GM21786 (cell line): Measurements from ENCODE around the gene ZNF384.

Experiments used
- ATAC-seq: cut with Tn5 transposase; IDR thresholded peaks from one replicate; pipeline ENCODE4 v1.9.1; 2021; ENCODE audit not compliant: unreplicated experiment

Gene ZNF384

DNA sequence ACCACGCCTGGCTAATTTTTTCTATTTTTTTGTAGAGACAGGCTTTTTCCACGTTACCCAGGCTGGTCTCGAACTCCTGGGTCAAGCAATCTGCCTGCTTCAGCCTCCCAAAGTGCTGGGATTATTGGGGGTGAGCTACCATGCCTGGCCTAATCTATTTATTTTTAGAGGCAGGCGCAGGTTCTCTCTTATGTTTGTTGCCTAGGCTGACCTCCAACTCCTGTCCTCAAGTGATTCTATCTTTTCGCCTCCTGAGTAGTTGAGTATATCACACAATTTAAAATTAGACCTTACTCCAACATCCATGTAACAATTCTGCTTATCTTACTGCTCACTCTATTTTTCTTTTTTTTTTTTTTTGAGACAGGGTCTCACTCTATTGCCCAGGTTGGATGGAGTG, 35.2 kb downstream of the ZNF384 start:
- ATAC-seq, result no peak

DNA sequence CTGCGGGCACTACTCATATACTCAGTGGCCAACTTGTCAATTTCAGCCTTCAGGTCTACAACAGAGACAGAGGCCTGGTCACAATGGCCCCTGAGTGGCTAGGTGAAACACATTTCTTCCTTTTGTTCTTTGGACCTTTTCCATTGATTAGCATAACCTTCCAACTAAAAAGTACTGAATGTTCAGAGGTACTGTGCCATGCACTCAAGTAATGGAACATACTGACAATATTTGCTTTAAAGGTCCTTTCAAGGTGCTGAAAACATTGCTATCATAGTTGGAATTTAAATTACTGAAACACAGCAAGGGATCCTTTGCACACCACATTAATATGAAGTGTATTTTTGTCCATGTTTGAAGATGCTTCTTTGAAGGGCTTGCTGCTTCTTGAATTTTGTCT, 35.8 kb downstream of the ZNF384 start:
- ATAC-seq, result no peak

DNA sequence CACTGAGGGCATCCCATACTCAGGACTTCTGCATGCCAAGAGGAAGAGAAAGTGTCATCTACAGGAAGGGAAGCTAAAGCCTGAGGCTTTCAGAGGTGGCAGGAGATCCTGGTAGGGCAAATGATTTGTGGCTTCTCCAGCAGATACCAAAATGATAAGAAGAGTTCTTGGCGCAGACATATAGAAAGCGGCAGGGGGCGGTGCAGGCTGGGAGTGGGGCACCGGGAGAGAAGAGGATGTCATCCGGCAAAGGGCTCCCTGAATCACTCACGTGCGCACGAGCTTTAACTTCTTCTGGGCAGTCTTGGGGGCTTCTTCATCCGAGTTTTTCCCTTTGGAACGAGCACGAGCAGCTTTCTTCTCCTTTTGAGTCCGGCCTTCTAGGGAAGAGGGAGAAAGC, 36.8 kb downstream of the ZNF384 start:
- no peak for ATAC-seq

DNA sequence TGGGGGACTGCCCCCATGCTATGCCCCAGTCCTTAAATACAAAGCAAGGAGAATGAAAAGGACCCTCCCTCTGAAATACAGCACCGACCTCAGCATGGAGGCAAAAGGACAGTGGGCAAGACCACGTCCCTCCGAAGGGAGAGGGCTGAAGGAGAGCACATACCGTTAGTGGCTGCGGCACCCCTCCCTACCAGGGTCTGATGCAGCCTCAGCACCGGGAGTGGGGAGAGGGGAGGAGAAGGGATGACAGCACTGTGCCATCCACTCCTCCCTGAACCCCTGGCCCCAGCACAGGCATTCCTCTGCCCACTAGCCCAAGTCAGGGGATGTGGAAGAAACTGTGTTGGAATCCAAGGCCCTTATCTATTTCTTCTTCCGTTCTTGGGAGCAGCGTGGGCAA, 38.3 kb downstream of the ZNF384 start:
- ATAC-seq, result no peak

DNA sequence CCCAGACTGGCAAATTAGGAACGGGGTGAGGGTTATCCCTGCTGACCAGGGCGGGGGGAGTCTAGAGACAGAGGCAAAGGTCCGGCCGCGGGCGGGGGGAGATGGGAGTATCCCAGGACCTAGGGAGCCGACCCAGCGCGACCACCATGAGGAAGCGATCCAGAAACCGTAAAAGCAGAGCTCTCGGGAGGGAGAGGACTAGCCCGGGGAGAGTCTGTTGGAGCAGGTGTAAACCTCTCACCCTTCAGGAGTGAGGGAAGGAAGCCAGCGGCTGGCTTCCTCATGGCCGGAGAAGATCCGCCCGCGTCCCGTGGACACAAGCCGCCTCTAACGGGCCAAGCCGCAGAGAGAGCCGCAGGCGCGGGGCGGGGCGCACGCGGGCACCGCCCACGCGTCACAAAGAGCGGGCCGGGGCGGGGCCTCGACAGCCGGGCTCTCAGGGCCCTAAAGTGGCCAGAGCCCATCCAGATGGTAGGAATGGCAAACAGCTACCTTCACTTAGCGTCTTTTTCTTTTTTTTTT, 42.0 kb downstream of the ZNF384 start, which contains the start of gene ACRBP:
Gene ACRBP (minus strand): TSS at position 350 of the 522 bp plus-strand sequence. CDS start 66 bp downstream, at position 284.
- no peak for ATAC-seq

DNA sequence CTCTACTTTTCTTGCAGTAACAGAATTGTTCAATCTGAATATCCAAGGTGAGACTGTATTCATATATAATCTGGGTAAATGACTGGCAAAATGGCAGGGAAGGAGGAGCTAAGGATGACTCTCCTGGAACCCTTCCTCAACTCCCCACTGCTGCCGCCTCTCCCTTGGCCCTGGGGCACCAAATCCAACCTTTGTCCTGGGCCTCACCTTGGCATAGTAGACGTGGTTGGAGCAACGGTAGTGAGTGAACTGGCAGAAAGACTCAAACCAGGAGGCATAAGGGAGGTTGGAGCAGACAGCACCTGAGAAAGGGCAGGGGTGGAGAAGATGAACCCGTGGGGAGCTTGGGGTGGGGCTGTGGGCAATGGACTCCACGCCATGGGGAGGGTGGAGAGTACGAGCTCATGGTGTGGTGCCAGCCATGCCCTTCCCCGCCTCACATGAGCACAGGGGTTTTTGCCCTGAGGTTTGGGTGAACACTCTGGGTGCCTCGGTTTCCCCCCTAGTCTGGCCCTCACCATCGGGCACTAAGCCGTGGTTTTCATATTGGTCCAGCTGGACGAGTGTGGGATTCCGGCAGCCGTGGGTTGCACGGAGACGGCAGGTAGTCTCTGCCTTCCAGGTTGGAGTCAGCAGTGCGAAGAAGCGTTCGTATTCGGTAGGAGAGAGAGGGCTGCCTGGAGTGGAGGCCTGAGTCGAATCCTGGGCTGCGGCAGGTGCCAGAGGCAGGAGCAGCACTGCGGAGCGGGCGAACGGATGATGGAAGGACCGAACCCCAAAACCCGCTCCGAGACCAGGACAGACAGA, 42.7 kb downstream of the ZNF384 start:
- no peak for ATAC-seq

DNA sequence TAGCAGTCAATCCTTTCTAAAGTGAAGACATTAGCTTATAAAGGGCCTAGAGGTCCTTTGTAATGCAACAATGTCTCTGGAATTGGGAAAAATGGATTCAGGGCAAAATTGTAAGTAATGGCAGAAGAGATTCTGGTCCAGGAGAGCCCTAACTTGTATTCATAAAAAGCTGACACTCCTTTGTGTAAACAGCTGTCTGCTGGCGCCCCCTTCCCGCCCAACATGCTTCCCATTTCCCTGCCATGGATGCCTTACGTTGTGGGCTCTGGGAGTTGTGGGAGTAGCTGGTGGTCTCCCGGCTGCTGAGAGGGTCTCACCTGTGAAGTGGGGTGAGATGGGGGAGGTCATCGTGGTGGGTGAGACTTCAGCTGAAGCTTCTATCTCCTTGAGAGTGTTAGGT, 44.3 kb downstream of the ZNF384 start:
- no peak for ATAC-seq

DNA sequence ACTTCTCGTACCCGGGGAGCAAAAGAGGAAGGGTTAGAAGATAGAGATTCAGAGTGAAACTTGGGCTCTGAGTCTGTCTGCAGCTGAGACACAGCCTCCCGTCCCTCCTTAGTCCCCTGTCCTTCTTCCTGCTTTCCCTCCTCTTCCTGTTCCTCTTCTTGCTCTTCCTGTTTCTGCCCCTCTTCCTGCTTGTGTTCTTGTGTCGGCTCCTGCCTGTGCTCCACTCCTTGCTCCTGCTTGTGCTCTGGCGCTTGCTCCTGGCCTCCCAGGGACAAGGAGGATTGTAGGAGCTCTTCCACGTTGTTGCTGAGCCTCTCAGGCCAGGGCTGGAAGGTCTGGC, 44.9 kb downstream of the ZNF384 start:
- ATAC-seq, result no peak

DNA sequence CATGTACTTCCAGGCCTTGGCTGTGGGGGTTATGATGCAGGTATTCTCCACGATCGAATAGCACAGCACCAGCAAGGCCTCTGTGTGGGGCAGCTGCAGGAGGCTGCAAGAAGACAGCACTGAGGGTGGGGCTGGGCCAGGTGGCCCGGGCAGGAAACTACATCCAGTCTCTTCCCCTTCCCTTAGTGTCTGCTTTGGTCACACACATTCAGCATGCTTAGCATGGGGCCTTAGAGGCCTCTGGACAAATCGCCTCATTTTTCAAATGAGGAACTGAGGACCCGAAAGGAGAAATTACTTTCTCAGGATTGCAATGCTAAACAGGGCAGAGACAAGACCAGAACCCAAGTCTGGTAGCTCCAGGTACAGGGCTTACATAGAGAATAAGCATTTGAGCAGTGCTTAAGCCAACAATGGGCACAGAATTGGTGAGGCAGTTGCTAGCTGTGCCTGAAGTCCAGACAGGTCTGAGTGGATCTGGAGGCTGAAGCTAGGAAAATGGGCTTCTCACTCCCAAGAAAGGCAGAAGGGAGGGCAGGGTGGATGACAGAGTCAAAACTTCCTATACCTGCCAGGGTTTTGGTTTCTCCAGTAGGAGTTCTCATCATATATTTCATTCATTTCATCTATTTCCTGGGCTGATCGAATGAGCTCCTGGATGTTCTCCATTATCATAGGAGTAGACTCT, 45.5 kb downstream of the ZNF384 start:
- ATAC-seq, result no peak

DNA sequence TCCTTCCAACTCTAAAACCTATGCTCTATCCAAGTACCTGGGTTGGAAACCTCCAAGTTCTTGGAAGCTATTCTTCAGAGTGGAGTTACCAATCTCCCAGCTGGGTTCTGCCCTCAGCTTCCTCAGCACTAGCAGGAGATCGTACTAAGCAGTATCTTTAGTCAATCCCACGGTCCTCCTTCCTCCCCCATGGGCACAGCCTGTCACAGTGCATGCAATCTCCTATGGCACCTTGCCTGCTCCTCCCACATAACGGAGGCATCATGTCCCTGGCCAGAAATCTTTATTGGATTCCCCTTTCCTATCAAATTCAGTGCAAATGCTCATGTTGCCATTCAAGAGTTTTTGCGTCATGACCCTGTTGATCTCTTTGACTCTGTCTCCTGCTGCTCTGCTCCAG, 48.0 kb downstream of the ZNF384 start:
- no peak for ATAC-seq

DNA sequence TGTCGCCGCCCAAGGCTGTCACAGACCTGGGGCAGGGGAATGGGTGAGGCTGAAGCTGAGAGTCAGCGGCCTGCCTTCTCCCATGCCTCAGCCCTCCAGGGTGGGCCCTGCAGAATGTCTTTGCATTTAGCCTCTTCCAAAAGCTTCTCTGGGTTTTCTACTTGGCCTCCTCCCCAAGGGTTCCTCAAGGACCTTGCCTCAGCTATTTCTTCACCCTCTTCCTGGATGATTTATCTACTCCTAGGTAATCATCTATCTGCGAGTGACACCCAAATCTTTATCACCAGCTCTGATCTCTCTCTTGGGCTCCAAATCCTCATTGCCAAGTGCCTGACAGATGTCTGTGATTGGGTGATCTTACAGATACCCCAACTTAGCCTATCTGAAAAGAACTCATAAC, 48.7 kb downstream of the ZNF384 start:
- ATAC-seq, result no peak

DNA sequence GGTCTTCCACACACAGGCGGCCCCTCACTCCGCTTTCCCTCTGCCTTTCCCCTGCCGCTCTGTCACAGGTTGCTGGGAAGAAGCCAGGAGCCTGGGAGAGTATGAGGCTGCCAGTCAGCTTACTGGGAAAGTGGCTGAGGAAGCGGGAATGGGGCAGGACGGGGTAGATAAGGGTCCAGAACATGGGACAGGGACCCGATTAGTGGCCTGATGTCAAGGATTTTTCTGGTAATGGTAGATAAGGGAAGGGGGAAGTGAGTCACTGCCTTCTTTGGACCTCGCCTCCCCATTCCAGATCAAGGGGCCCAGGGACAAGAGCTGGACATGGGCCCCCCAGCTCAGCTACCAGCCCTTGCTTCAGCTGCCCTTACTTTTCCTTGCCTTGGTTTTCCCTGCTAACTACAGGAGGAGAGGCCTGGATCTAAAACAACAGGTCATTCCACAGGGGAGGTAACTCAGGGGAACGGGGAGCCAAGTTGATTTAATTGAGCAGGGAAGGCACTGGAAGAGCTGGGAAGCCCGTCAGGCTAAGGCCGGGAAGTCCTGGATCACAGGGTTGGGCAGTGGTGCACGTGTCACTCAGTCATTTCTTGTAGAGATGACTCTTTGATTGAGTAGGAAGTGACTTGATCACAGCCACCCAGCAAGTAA, 49.9 kb downstream of the ZNF384 start:
- no peak for ATAC-seq

DNA sequence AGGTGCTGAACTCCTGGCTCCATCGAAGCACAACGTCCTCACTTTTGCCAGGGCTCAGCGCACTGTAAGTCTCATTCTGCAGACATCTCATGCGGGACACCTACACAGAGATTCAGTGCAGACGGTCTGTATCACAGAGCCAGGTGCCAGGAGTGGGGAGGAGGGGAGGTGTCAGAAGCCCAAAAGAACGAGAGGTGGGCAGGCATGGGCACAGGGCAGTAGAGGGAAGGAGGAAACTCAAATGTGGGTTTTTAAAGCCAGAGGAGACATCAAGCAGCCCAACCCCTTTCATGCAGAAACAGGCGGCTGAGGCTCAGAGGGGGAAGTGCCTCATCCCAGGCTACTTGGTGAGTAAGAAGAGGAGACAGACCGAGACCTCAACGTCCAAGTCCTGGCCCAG, 50.9 kb downstream of the ZNF384 start:
- ATAC-seq, result no peak

DNA sequence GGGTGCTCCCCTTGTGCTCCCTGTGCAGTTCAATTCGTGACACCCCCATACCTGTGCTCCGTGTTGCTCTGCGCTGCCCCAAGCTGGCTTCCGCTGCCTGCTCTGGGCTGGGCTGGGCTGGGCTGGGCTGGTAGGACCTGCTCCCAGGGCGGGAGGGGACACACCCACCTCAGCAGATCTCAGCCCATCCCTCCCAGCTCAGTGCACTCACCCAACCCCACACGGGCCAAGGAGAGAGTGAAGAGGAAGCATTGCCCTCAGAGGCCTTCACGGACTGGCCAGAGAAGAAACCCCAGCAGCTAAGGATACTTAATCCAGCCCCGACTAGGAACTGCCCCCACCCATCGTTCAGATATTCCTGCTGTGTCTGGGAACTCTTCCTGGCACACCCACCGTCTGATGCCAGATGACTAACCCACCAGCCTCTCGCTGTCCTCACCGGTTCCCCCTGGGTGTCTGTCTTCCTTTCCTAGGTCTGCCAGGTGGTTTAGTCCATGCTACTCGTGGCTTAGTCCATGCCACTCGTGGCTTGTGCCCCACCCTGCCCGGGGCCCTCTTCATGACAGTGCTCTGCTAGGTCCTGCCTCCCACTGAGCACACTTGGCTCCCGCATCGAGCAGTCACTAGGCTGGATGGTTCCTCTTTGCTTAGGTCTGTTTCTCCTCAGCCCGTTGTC, 53.2 kb downstream of the ZNF384 start, which contains the start of gene LPAR5:
Gene LPAR5 (minus strand): TSS at position 104 of the 676 bp plus-strand sequence. CDS start 14,711 bp downstream, outside the sequence.
- peak; percentile 51 for ATAC-seq

DNA sequence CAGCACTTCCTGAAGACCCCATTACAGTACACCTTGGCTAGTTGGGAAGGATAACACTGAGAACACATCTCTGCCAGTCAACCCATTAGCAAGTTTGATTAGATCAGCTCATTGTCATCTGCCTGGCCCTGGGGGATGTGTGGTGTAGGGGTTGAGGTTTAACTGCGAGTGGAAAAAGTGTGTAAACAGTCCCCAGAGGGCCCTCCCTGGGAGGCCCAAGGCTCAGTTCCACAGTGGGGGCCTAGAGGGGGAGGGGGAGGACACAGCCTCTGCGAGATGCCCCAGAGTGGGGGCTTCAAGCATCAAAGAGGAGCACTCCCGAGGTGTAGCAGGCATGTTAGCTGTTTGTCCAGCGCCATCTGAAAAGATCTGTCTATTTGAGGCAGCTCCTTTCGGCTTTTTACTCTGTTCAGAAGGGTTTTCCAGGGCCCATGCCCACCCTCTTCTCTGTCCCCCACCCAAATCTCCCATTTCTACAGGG, 53.8 kb downstream of the ZNF384 start:
- peak; percentile 41 for ATAC-seq

DNA sequence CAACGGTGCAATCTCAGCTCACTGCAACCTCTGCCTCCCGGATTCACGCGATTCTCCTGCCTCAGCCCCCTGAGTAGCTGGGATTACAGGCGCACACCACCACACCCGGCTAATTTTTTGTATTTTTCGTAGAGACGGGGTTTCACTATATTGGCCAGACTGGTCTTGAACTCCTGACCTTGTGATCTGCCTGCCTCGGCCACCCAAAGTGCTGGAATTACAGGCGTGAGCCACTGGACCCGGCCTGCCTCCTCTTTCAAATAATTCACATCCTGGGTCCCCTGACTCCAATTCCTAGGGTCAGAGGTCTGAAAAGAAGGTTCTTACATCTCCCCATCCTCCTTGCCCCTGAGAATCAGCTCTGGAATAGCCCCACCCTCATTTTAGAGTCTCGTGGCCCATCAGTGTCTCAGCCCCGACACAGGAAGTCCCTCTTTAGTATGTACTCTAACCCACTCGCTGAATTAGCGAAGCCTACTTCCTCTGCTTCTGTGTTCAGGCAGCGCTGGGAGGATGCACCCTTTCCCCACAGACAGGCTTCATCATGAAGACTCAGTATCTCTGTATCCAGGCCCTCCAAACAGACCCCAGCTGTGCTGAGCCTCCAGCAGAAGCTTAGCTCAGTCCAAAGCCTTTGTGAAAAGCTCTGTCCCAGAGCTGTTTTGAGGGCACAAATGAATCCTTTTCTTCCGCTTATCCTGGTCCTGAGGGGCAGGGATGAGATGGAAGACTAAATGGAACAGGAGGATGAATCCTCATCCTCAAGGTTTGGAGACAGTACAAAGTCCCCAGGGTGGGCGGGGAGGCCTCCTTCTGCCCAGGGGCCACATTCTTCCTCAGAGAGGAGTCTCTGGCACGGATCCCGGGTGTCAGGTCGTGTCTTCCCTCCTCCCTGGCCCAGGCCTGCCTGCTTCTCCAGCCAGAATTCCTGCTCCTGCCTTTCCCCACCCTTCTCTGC, 56.9 kb downstream of the ZNF384 start:
- peak; percentile 50 for ATAC-seq

DNA sequence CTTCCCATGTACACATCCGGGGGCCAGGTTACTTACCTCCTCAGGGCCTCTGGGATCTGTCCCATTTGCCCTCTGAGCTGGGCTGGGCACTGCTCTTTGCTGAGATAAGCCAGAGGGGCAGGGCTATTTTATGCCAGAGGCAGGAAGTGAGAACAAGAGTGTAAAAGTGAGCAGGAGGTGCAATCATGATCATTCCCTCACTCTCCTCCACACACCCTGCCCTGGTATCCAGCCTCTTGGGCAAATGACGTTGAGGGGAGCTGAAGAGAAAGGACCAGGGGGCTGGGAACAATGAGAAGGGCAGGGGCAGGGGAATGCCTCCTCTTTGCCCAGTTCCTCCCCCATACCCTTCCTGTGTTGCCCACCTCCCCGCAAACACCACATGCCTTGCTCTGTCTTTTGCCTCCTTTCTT, 57.6 kb downstream of the ZNF384 start:
- ATAC-seq, result no peak

DNA sequence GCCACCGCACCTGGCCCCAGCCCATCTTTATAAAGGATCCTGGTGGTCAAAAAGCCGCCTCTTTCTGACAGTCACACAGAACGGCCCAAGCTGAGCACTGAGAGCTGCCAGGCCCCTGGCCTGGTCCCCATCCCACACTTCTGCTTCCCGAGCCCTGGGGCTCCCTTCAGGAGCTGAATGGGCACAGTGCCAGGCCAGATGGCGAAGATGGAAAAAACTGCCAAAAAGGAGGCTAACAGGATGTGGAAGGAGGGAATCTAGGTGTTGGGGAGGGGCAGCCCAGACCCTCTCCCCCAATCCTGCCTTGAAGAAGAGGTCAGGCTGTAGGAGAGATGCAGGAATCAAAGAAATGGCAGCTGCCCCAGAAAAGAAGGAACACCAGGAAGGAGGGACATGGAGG, 58.4 kb downstream of the ZNF384 start:
- no peak for ATAC-seq

DNA sequence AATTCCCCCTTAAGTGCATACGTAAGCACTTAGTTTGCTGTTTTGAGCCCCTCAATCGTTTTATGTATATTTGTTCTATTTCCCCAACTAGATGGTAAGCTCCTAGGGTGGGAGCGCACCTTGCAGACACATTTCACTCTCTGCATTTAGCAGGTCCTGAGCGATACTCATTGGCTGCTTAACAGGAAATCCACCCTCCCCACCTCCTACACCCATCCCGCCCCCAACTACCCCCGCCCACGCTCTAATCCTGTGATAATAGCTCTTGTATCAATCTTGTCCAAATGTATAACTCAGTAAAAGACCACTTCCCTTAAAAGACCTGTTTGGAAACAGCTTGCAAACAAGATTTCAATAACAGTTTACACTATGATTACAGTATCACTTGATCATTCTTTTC, 61.6 kb downstream of the ZNF384 start:
- no peak for ATAC-seq
